Measurements from ENCODE around the gene RPLP1.

DNA sequence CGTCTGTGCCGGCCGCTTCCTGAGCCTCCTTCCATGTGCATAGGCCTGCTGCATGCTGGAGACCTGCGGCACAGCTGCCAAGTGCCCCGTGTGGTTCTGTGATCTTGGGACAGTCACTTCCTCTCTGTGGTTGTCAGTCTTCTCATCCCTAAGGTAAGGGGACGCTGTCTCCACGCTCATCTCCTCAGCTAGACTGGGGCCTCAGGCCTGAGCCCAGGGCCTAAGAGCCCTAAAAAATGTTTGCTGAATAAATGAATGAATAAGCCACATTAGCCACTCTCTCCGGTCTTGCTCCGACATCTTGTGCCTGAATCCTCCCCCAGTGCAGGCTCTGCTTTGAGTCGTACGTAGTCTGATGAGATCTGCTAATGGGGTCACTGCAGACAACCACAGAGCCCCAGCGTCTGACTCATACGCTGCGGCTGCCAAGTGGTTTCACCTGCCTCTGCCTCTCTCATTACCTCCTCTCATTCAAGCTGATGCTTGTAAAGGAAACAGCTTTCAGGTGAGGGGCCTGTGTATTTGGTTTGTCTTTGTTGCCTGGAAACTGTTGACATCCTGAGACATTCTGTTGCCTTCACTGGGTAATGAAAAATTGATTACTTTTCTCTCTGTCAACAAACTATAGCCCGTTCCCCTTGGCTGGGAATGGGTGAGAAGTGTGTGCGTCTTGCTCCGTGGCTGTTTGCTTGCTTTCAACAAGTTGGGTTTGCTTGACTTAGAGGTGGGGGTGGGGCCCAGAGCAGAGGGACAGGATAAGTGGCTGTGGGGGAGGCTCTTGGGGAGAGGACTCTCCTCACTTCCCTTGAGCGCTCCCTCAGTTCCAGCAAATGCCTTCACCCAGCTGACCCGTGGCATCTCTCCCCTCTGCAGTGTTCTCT, 15.9 kb downstream of the RPLP1 start:
- TF ChIP-seq CTCF (conservative IDR thresholded peaks at IDR 0.05; ENCODE audit: low read depth, low read length) (no peak), EZH2 (IDR thresholded peaks at IDR 0.05; ENCODE audit: borderline replicate concordance, low read depth, low read length, poor library complexity, severe bottlenecking) (no peak)
